ENCODE measurements around the gene LRBA. TPM values are rescaled to one million over a fixed set of nuclear protein-coding genes. Genes with fewer than 3 reads are reported as not detected.

The LRBA gene
- total RNA-seq, 1 experiment from 2014 or later, result 55.3 TPM

DNA sequence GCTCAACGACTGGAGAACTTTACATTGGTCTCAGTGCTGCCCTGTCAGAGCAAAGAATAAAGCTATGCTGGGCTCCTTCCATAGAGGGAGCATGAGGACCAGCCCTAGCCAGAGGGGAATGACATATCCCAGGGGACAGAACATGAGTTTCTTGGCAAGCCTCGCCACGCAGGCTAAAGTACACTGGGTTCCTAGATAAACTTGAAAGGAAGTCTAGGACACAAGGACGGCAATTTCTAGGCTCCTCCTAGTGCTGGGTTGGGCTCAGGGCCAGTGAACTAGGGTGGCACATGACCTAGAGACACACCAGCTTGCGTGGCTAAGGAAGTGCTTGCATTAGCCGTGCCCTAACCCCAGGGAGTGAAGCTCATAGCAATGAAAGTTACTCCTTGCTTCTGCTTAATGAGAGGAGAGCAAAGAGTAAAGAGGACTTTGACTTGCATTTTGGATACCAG, 292.1 kb downstream of the LRBA start:
- H3K4me1 ChIP-seq (ENCODE audit: insufficient read depth, low read length), result no peaks in the 10 kb centered on the region
- Mint-ChIP-seq H3K4me1 (no peaks in the 10 kb centered on the region), H3K27ac (peak overlapping the region; percentile 7 to 65 (median 28); a peak in 3 of 7 replicates), H3K36me3 (ENCODE audit: insufficient read depth in 1 of 3, low read depth in 3 of 3) (peaks cover 10 to 21% (median 16%) of the 10 kb centered on the region in 3 experiments), H3K4me3 (no peak overlapping the region), H3K9me3 (peaks cover 6 to 10% of the 10 kb centered on the region in 2 experiments; a peak in 3 of 5 replicates), H3K27me3 (ENCODE audit: low read depth) (no peaks in the 10 kb centered on the region)
- no peak overlapping the region for H2AFZ ChIP-seq (ENCODE audit: low read length)
- H4K91ac ChIP-seq (ENCODE audit: insufficient read length, low read depth, low read length), result no peak overlapping the region
- no peaks in the 10 kb centered on the region for H3K9me3 ChIP-seq (ENCODE audit: control insufficient read depth, low read depth, low read length)
- H2BK20ac ChIP-seq (ENCODE audit: low read depth, low read length, poor library complexity, severe bottlenecking), result no peak overlapping the region
- no peaks in the 10 kb centered on the region for H3K27me3 ChIP-seq (ENCODE audit: insufficient read depth, low read length)
- no peak overlapping the region for H2AK5ac ChIP-seq (ENCODE audit: insufficient read length, low read length)
- no peak overlapping the region for H2BK15ac ChIP-seq (ENCODE audit: low read depth, low read length)
- H2BK5ac ChIP-seq (ENCODE audit: insufficient read length, low read length), result no peak overlapping the region
- TF ChIP-seq, protein P1, sequence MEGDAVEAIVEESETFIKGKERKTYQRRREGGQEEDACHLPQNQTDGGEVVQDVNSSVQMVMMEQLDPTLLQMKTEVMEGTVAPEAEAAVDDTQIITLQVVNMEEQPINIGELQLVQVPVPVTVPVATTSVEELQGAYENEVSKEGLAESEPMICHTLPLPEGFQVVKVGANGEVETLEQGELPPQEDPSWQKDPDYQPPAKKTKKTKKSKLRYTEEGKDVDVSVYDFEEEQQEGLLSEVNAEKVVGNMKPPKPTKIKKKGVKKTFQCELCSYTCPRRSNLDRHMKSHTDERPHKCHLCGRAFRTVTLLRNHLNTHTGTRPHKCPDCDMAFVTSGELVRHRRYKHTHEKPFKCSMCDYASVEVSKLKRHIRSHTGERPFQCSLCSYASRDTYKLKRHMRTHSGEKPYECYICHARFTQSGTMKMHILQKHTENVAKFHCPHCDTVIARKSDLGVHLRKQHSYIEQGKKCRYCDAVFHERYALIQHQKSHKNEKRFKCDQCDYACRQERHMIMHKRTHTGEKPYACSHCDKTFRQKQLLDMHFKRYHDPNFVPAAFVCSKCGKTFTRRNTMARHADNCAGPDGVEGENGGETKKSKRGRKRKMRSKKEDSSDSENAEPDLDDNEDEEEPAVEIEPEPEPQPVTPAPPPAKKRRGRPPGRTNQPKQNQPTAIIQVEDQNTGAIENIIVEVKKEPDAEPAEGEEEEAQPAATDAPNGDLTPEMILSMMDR (conservative IDR thresholded peaks at IDR 0.05), result peak; percentile 34; the same call in 2 of the 3 replicates
- no peak overlapping the region for H3K9ac ChIP-seq (ENCODE audit: extremely low read depth, insufficient read length, low read length)
- no peak overlapping the region for H4K5ac ChIP-seq (ENCODE audit: insufficient read length, low read depth, low read length)
- H3K23ac ChIP-seq (ENCODE audit: insufficient read length, low read depth, low read length), result no peak overlapping the region
- no peaks in the 10 kb centered on the region for H3K23me2 ChIP-seq (ENCODE audit: insufficient read length, low read depth, low read length, poor library complexity, severe bottlenecking)
- no peak overlapping the region for H3K4me2 ChIP-seq (ENCODE audit: insufficient read depth, insufficient read length, low read length)
- H3K56ac ChIP-seq (ENCODE audit: insufficient read length, low read depth, low read length), result no peak overlapping the region
- no peak overlapping the region for H3K27ac ChIP-seq (ENCODE audit: insufficient read length, low read depth, low read length)
- peak; percentile 38 for DNase-seq
- H2BK120ac ChIP-seq (ENCODE audit: low read depth, low read length, poor library complexity, severe bottlenecking), result no peak overlapping the region
- no peak overlapping the region for H3K4ac ChIP-seq (ENCODE audit: low read depth, low read length)
- H3K79me2 ChIP-seq (ENCODE audit: insufficient read depth, low read length), result no peaks in the 10 kb centered on the region
- H4K8ac ChIP-seq (replicated peaks; ENCODE audit: insufficient read length, low read depth, low read length), result no peak overlapping the region
- no peak overlapping the region for H3K14ac ChIP-seq (ENCODE audit: insufficient read depth, low read length)
- H3T11ph ChIP-seq (ENCODE audit: low read length), result no peak overlapping the region
- H2BK12ac ChIP-seq (ENCODE audit: insufficient read length, low read depth, low read length), result no peak overlapping the region
- H3K79me1 ChIP-seq (ENCODE audit: insufficient read depth, low read depth, low read length, poor library complexity, severe bottlenecking), result no peaks in the 10 kb centered on the region
- no peaks in the 10 kb centered on the region for H4K20me1 ChIP-seq (ENCODE audit: control insufficient read depth, insufficient read depth, insufficient read length)
- no peak overlapping the region for H3K18ac ChIP-seq (ENCODE audit: insufficient read length, low read depth, low read length)
- no CpG with 5 or more reads among the region's 6 CpGs for WGBS (ENCODE audit: extremely low coverage, insufficient read length, low lambda C conversion rate)
